Keratinocyte (primary cell): ENCODE measurements around the gene VPS8. TPM values are rescaled to one million over a fixed set of nuclear protein-coding genes. Genes with fewer than 3 reads are reported as not detected.

ENCODE experiments used
- DNase-seq: peaks from one replicate; pipeline ENCODE4 v3.0.0-alpha.2; 2011; ENCODE audit warnings: low read depth, missing footprints, low spot score
- FAIRE-seq: peaks from 2 replicates; lab custom pipeline; 2011; peaks lifted over from hg19 to GRCh38; lab: Jason Lieb, UNC
- H2AFZ ChIP-seq: 2 replicates; pipeline ENCODE4 v1.6.0; 2012; ENCODE audit warnings: low read length, control low read depth, inconsistent platforms; ENCODE audit not compliant: control insufficient read depth
- H3K27ac ChIP-seq: 2 replicates; pipeline ENCODE4 v1.5.1; 2011; ENCODE audit warnings: low read length; ENCODE audit not compliant: control insufficient read depth, insufficient read depth
- H3K27me3 ChIP-seq: 3 replicates; pipeline ENCODE4 v1.6.0; 2011; ENCODE audit warnings: low read length; ENCODE audit not compliant: control insufficient read depth, insufficient read depth; ENCODE audit errors: extremely low read depth
- H3K36me3 ChIP-seq, 2 experiments: 2 replicates in 1 of 2; 3 replicates in 1 of 2; pipeline ENCODE4 v1.5.1; 2011; ENCODE audit warnings: low read length in 2 of 2, mild to moderate bottlenecking in 1 of 2; ENCODE audit not compliant: control insufficient read depth in 2 of 2, insufficient read depth in 2 of 2; ENCODE audit errors: extremely low read depth in 1 of 2
- H3K4me1 ChIP-seq: 3 replicates; pipeline ENCODE4 v1.5.1; 2011; ENCODE audit warnings: low read length; ENCODE audit not compliant: control insufficient read depth, insufficient read depth; ENCODE audit errors: extremely low read depth
- H3K4me2 ChIP-seq: 3 replicates; pipeline ENCODE4 v1.6.0; 2011; ENCODE audit warnings: low read depth, low read length; ENCODE audit not compliant: control insufficient read depth, insufficient read depth; ENCODE audit errors: extremely low read depth
- H3K4me3 ChIP-seq, 3 experiments: fragments of 200-600 bp in 1 of 3; sonication (generic) in 1 of 3; 2 replicates in 2 of 3; 3 replicates in 1 of 3; pipeline ENCODE4 v1.5.1; 2011 to 2016; ENCODE audit warnings: low read length in 3 of 3, mild to moderate bottlenecking in 3 of 3, control low read depth in 2 of 3, inconsistent platforms in 1 of 3, low read depth in 1 of 3, mixed read lengths in 1 of 3, mixed run types in 1 of 3, moderate library complexity in 1 of 3; ENCODE audit not compliant: control insufficient read depth in 2 of 3, insufficient read depth in 2 of 3; ENCODE audit errors: extremely low read depth in 1 of 3
- H3K79me2 ChIP-seq: 2 replicates; pipeline ENCODE4 v1.6.0; 2012; ENCODE audit warnings: low read length; ENCODE audit not compliant: control insufficient read depth, insufficient read depth
- H3K9ac ChIP-seq: 3 replicates; pipeline ENCODE4 v1.6.0; 2011; ENCODE audit warnings: low read length; ENCODE audit not compliant: control insufficient read depth, insufficient read depth; ENCODE audit errors: extremely low read depth
- H3K9me1 ChIP-seq: 3 replicates; pipeline ENCODE4 v1.6.0; 2011; ENCODE audit warnings: low read length; ENCODE audit not compliant: control insufficient read depth, insufficient read depth; ENCODE audit errors: extremely low read depth
- H3K9me3 ChIP-seq: 2 replicates; pipeline ENCODE4 v1.5.1; 2012; ENCODE audit warnings: low read depth, low read length; ENCODE audit not compliant: control insufficient read depth
- H4K20me1 ChIP-seq: 3 replicates; pipeline ENCODE4 v1.6.0; 2011; ENCODE audit warnings: low read length; ENCODE audit not compliant: control insufficient read depth, insufficient read depth; ENCODE audit errors: extremely low read depth
- EZH2 ChIP-seq: IDR thresholded peaks from one replicate; pipeline ENCODE4 v1.6.1; 2012; ENCODE audit warnings: inconsistent platforms, mild to moderate bottlenecking, low read length, moderate library complexity
- dilution Hi-C: fragments of 300-500 bp; cut with MboI; formaldehyde crosslinking; loops from one replicate; pipeline ENCODE4 v1.7.0; 2020; ENCODE audit warnings: low sequenced_read_pairs; ENCODE audit not compliant: extremely low pct_ligation_motif_present
- polyA plus RNA-seq, 5 experiments: library from polyadenylated mRNA; depleted of rRNA in 3 of 5; stranded (reverse) in 3 of 5; stranded (forward) in 1 of 5; unstranded in 1 of 5; fragments of >200 nt; gene quantifications; 1 replicate in 1 of 5; 2 replicates in 3 of 5; 3 replicates in 1 of 5; pipeline versions ENCODE4 v1.2.1 to v1.2.3, GENCODE V29; 2011 to 2012; ENCODE audit warnings: missing spikeins in 2 of 5, low read depth in 1 of 5, low replicate concordance in 1 of 5
- TF ChIP-seq, protein P1 (sequence below), 3 experiments: IDR thresholded peaks in 1 of 3; conservative IDR thresholded peaks in 1 of 3; optimal IDR thresholded peaks in 1 of 3; 2 replicates in 2 of 3; 3 replicates in 1 of 3; pipeline versions ENCODE3 to v1.5.1; 2011; ENCODE audit warnings: low read length in 3 of 3, mild to moderate bottlenecking in 3 of 3, moderate library complexity in 2 of 3, control low read depth in 1 of 3, inconsistent platforms in 1 of 3; ENCODE audit not compliant: insufficient read depth in 2 of 3; ENCODE audit errors: extremely low read depth in 1 of 3

The VPS8 gene
- polyA plus RNA-seq, 1 donor (not counting 4 experiments of a cell fraction or from before 2014, with no cell fraction given): 28.4 TPM

- dilution Hi-C loops: no loop called here
- Histone ChIP-seq H3K4me3 (no peak overlapping the region), H3K27me3 (no peaks in the 10 kb centered on the region), H3K9me3 (no peaks in the 10 kb centered on the region), H3K9me1 (no peaks in the 10 kb centered on the region), H3K36me3 (peaks cover 0 to 3% of the 10 kb centered on the region in 2 experiments), H3K79me2 (no peaks in the 10 kb centered on the region), H3K27ac (no peak overlapping the region), H4K20me1 (no peaks in the 10 kb centered on the region), H3K4me1 (no peaks in the 10 kb centered on the region), H3K4me2 (no peak overlapping the region), H2AFZ (no peak overlapping the region), H3K9ac (no peak overlapping the region)
- TF ChIP-seq, protein P1, sequence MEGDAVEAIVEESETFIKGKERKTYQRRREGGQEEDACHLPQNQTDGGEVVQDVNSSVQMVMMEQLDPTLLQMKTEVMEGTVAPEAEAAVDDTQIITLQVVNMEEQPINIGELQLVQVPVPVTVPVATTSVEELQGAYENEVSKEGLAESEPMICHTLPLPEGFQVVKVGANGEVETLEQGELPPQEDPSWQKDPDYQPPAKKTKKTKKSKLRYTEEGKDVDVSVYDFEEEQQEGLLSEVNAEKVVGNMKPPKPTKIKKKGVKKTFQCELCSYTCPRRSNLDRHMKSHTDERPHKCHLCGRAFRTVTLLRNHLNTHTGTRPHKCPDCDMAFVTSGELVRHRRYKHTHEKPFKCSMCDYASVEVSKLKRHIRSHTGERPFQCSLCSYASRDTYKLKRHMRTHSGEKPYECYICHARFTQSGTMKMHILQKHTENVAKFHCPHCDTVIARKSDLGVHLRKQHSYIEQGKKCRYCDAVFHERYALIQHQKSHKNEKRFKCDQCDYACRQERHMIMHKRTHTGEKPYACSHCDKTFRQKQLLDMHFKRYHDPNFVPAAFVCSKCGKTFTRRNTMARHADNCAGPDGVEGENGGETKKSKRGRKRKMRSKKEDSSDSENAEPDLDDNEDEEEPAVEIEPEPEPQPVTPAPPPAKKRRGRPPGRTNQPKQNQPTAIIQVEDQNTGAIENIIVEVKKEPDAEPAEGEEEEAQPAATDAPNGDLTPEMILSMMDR (optimal IDR thresholded peaks at IDR 0.05 in 1 of 3, IDR thresholded peaks at IDR 0.05 in 1 of 3, conservative IDR thresholded peaks at IDR 0.05 in 1 of 3; ENCODE audit: extremely low read depth in 1 of 3, insufficient read depth in 2 of 3, low read length in 3 of 3): no peak
- TF ChIP-seq EZH2: no peak
- FAIRE-seq (no peak), DNase-seq (no peak)
Observed at GRCh38 chr3:185030951-185031350, 219.0 kb downstream of the VPS8 start.

DNA sequence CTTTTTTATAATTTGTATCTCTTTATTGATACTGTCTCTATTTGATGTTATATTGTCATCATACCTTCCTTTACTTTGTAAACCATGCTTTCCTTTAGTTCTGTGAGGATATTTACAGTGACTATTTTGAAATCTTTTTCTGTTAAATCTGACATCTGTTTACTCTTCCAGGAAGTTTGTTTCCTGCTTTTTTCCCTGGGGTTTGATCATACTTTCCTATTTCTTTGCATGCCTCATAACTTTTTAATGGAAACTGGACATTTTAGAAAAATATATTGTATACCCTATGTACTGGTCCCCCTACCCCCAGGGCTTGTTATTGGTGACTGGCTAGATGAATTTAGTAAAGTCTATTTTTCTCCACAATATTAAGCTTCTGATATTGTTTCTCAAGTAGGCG is 225.8 kb downstream of the VPS8 start:
- Histone ChIP-seq H4K20me1 (no peaks in the 10 kb centered on the region), H3K4me1 (no peaks in the 10 kb centered on the region), H3K79me2 (no peaks in the 10 kb centered on the region), H3K4me3 (no peak overlapping the region), H3K27me3 (no peaks in the 10 kb centered on the region), H3K36me3 (no peaks in the 10 kb centered on the region), H2AFZ (no peak overlapping the region), H3K27ac (no peak overlapping the region), H3K9me3 (no peaks in the 10 kb centered on the region), H3K4me2 (no peak overlapping the region), H3K9me1 (no peaks in the 10 kb centered on the region), H3K9ac (no peak overlapping the region)
- no peak for TF ChIP-seq EZH2
- TF ChIP-seq, protein P1 (optimal IDR thresholded peaks at IDR 0.05 in 1 of 3, IDR thresholded peaks at IDR 0.05 in 1 of 3, conservative IDR thresholded peaks at IDR 0.05 in 1 of 3; ENCODE audit: extremely low read depth in 1 of 3, insufficient read depth in 2 of 3, low read length in 3 of 3): no peak
- DNase-seq (no peak), FAIRE-seq (no peak)
- dilution Hi-C loops: no loop called here
